BE2C (cell line): ENCODE results near the gene TMEM186.

Experiments
- DNase-seq: peaks from one replicate; pipeline ENCODE4 v3.0.0-alpha.2; 2020
- H3K27me3 ChIP-seq: fragments of 250-450 bp; sonication (Bioruptor Pico); 2 replicates; pipeline ENCODE4 v1.5.1; 2020; ENCODE audit warnings: mild to moderate bottlenecking
- H3K36me3 ChIP-seq: fragments of 250-450 bp; sonication (Bioruptor Pico); 2 replicates; pipeline ENCODE4 v1.5.1; 2020; ENCODE audit warnings: mild to moderate bottlenecking
- H3K4me1 ChIP-seq: fragments of 250-450 bp; sonication (Bioruptor Pico); 2 replicates; pipeline ENCODE4 v1.5.1; 2020
- H3K4me3 ChIP-seq: 2 replicates; pipeline ENCODE4 v1.5.1; 2011; ENCODE audit warnings: low read depth, low read length
- H3K9me3 ChIP-seq: fragments of 250-450 bp; sonication (Bioruptor Pico); 2 replicates; pipeline ENCODE4 v1.5.1; 2020
- TF ChIP-seq, protein P1 (sequence below): IDR thresholded peaks from 2 replicates; pipeline ENCODE4 v1.5.1; 2012; ENCODE audit warnings: mild to moderate bottlenecking, low read depth, low read length

Gene TMEM186

DNA sequence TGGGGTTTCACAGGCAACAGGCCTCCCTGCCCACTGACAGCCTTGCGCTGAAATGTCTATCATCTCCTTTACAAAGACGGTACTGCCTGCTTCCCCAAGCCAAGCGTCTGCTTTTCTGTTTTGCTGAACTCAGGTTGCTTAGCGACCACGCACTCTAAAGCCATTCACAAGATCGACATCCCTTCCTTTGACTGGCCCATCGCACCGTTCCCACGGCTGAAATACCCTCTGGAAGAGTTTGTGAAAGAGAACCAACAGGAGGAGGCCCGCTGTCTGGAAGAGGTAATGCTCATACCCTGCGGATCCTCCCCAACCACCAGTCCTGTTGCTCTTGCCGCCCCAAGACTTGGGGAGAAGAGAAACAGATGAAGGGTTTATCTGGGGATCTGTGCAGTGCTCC, 28.7 kb downstream of the TMEM186 start:
- Histone ChIP-seq H3K4me1 (peaks cover 2% of the 10 kb centered on the region; the same call in 1 of the 2 replicates), H3K36me3 (no peaks in the 10 kb centered on the region; the same call in 1 of the 2 replicates), H3K4me3 (no peak overlapping the region), H3K27me3 (no peaks in the 10 kb centered on the region), H3K9me3 (no peaks in the 10 kb centered on the region)
- TF ChIP-seq, protein P1, sequence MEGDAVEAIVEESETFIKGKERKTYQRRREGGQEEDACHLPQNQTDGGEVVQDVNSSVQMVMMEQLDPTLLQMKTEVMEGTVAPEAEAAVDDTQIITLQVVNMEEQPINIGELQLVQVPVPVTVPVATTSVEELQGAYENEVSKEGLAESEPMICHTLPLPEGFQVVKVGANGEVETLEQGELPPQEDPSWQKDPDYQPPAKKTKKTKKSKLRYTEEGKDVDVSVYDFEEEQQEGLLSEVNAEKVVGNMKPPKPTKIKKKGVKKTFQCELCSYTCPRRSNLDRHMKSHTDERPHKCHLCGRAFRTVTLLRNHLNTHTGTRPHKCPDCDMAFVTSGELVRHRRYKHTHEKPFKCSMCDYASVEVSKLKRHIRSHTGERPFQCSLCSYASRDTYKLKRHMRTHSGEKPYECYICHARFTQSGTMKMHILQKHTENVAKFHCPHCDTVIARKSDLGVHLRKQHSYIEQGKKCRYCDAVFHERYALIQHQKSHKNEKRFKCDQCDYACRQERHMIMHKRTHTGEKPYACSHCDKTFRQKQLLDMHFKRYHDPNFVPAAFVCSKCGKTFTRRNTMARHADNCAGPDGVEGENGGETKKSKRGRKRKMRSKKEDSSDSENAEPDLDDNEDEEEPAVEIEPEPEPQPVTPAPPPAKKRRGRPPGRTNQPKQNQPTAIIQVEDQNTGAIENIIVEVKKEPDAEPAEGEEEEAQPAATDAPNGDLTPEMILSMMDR, result no peak
- no peak for DNase-seq

- Histone ChIP-seq H3K4me3 (no peak overlapping the region), H3K9me3 (no peaks in the 10 kb centered on the region), H3K4me1 (peaks cover 2% of the 10 kb centered on the region; the same call in 1 of the 2 replicates), H3K36me3 (no peaks in the 10 kb centered on the region; the same call in 1 of the 2 replicates), H3K27me3 (no peaks in the 10 kb centered on the region)
- TF ChIP-seq, protein P1, result no peak
- DNase-seq, result no peak
Measured at GRCh38 chr16:8768283-8768682, 29.2 kb downstream of the TMEM186 start.

GRCh38 chr16:8767176-8767575, 30.3 kb downstream of the TMEM186 start:
- no peak for DNase-seq
- Histone ChIP-seq H3K36me3 (no peaks in the 10 kb centered on the region), H3K4me1 (peaks cover 2% of the 10 kb centered on the region; the same call in 1 of the 2 replicates), H3K9me3 (no peaks in the 10 kb centered on the region), H3K27me3 (no peaks in the 10 kb centered on the region), H3K4me3 (no peak overlapping the region)
- TF ChIP-seq, protein P1, result no peak

DNA sequence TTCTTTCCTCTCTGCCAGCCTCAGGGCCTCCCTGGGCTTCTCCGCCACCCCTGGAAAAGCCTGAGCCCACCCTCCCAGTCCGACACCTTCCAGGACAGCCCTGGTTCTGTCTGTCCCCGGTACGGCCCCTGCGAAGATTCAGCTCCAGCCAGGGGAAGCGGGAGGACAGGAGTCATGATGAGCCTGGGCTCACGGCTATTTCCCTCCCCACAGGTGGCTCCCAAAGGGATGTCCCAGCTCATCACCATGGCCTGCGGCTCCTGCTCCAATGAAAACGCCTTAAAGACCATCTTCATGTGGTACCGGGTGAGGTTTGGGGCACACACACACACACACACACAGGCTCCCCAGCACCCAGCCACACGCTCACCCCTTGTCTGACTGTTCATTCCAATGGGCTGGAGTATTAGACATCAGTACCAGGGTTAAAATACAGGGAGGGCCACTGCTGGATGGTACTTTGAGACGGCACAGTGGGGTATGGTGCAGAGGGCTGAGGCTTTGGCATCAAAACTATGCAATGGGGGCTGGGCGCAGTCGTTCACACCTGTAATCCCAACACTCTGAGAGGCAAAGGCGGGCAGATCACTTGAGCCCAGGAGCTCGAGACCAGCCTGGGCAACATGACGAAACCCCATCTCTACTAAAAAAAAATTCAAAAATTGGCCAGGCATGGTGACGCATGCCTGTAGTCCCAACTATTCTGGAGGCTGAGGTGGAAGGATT, 32.8 kb downstream of the TMEM186 start:
- peaks cover 2% of the 10 kb centered on the region; the same call in 1 of the 2 replicates for H3K4me1 ChIP-seq
- no peaks in the 10 kb centered on the region for H3K9me3 ChIP-seq
- DNase-seq, result no peak
- no peaks in the 10 kb centered on the region; the same call in 1 of the 2 replicates for H3K36me3 ChIP-seq
- no peak overlapping the region for H3K4me3 ChIP-seq
- TF ChIP-seq, protein P1, result no peak
- no peaks in the 10 kb centered on the region for H3K27me3 ChIP-seq

- peaks cover 2% of the 10 kb centered on the region; the same call in 1 of the 2 replicates for H3K4me1 ChIP-seq
- no peak overlapping the region for H3K4me3 ChIP-seq
- DNase-seq, result no peak
- no peaks in the 10 kb centered on the region for H3K9me3 ChIP-seq
- H3K36me3 ChIP-seq, result no peaks in the 10 kb centered on the region; the same call in 1 of the 2 replicates
- no peaks in the 10 kb centered on the region for H3K27me3 ChIP-seq
- TF ChIP-seq, protein P1, result no peak
Measured at GRCh38 chr16:8763899-8764298, 33.5 kb downstream of the TMEM186 start.

DNA sequence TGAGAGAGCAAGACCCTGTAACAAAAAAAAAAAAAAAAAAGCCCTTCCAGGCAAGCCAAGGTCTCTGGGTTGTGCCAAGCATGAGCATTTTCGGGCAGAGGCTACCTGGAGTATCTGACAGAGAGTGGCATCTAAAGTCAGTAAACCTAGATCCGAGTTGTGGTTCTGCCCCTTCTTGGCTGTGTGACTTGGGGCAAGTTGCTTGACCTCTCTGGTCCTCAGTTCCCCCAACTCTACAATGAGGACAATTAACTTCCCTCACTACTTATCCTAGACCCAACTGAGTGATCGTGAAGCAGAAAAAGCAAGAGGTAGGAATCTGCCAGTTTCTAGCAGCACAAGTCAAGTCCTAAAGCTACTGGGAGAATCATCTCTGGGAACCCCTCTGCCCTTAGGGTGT, 34.4 kb downstream of the TMEM186 start:
- Histone ChIP-seq H3K4me3 (no peak overlapping the region), H3K36me3 (no peaks in the 10 kb centered on the region; the same call in 1 of the 2 replicates), H3K4me1 (peaks cover 2% of the 10 kb centered on the region; the same call in 1 of the 2 replicates), H3K27me3 (no peaks in the 10 kb centered on the region), H3K9me3 (no peaks in the 10 kb centered on the region)
- TF ChIP-seq, protein P1, result no peak
- no peak for DNase-seq
